ENCODE data around the gene ASB5. TPM values are rescaled to one million over a fixed set of nuclear protein-coding genes. Genes with fewer than 3 reads are reported as not detected.

The ASB5 gene
- total and polyA plus RNA-seq, 2 of the 8 experiments (the other 6 are each of a cell fraction or from before 2014, with no cell fraction given), result 0.02 TPM; not detected in 1

DNA sequence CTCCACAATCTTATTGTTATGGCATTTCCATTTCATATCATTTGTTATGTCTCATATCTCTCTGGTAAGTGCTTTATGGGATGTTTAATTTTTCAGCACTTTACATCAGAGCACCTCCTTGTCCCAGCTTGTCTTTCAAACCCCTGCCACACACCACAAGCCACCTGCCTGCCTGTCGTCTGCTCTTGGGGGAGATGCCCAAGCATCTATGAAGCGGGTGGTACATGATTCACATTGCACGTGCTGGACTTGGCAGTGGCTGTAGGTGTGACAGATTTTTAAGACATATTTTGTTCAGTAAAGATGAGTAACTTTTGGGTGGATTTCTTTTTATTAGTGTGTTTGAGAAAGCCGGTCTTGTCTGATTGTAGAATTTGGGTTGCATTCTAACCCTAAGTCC is 59.5 kb downstream of the ASB5 start:
- 94% methylated on average over 4 of the region's 4 CpGs; no CpG with 5 or more reads in 1 of the 2 experiments for WGBS, 2 experiments (ENCODE audit: extremely low coverage in 1 of 2, insufficient coverage in 1 of 2, insufficient read length in 1 of 2, insufficient replicate concordance in 2 of 2, low coverage in 1 of 2, low lambda C conversion rate in 2 of 2, missing lambda C conversion rate in 1 of 2)
- Histone ChIP-seq H3K27ac (ENCODE audit: low read depth, low read length) (no peak overlapping the region), H3K4me3 (ENCODE audit: extremely low read depth in 1 of 4, insufficient read depth in 2 of 4, low read depth in 3 of 4, low read length in 4 of 4) (no peak overlapping the region), H4K91ac (replicated peaks; ENCODE audit: insufficient read length, low read length) (no peak overlapping the region), H2AFZ (ENCODE audit: low read length) (no peak overlapping the region), H3K36me3 (ENCODE audit: control insufficient read depth in 2 of 4, insufficient read depth in 4 of 4, low read length in 3 of 4) (no peaks in the 10 kb centered on the region), H3K79me1 (ENCODE audit: low read depth, low read length) (no peaks in the 10 kb centered on the region), H2BK5ac (ENCODE audit: low read depth, low read length) (no peak overlapping the region), H3K4ac (replicated peaks; ENCODE audit: insufficient read length, low read depth, low read length) (no peak overlapping the region), H3K27me3 (replicated peaks in 1 of 4; ENCODE audit: control insufficient read depth in 3 of 4, extremely low read depth in 1 of 4, insufficient read depth in 3 of 4, low read length in 3 of 4) (no peaks in the 10 kb centered on the region), H2BK12ac (ENCODE audit: low read depth, low read length) (no peak overlapping the region), H2AK5ac (ENCODE audit: low read depth, low read length) (no peak overlapping the region), H3K4me2 (ENCODE audit: insufficient read depth in 1 of 2, low read depth in 2 of 2, low read length in 2 of 2) (no peak overlapping the region), H3K9me3 (ENCODE audit: insufficient read depth in 2 of 2, low read depth in 1 of 2, low read length in 1 of 2) (no peaks in the 10 kb centered on the region), H4K5ac (ENCODE audit: insufficient read length, low read depth, low read length) (no peak overlapping the region), H3K23ac (ENCODE audit: insufficient read length) (no peak overlapping the region), H4K20me1 (replicated peaks in 1 of 2; ENCODE audit: control insufficient read depth in 1 of 2, insufficient read depth in 2 of 2, low read length in 2 of 2) (no peaks in the 10 kb centered on the region), H3K9ac (replicated peaks in 1 of 4; ENCODE audit: extremely low read depth in 1 of 4, low read depth in 3 of 4, low read length in 3 of 4) (no peak overlapping the region), H3K56ac (replicated peaks; ENCODE audit: insufficient read length, low read depth, low read length) (no peak overlapping the region), H3K4me1 (replicated peaks in 1 of 4; ENCODE audit: control insufficient read depth in 3 of 4, insufficient read depth in 4 of 4, low read length in 3 of 4) (peaks cover 0 to 4% (median under 1%) of the 10 kb centered on the region in 4 experiments; a peak in 3 of 7 replicates), H4K8ac (ENCODE audit: extremely low read depth, insufficient read depth, low read length) (no peak overlapping the region), H3K18ac (ENCODE audit: extremely low read depth, low read length) (no peak overlapping the region), H2BK120ac (replicated peaks; ENCODE audit: low read depth, low read length) (no peak overlapping the region), H2BK20ac (ENCODE audit: low read length) (no peak overlapping the region), H2BK15ac (ENCODE audit: low read length) (no peak overlapping the region), H3K23me2 (ENCODE audit: low read depth, low read length) (no peaks in the 10 kb centered on the region; the same call in 1 of the 2 replicates), H3K79me2 (ENCODE audit: control insufficient read depth in 1 of 2, insufficient read depth in 2 of 2, low read length in 2 of 2) (no peaks in the 10 kb centered on the region), H3K14ac (ENCODE audit: insufficient read length) (no peak overlapping the region)
- FAIRE-seq, result no peak
- no peak for DNase-seq (ENCODE audit: low read depth in 1 of 2, low spot score in 2 of 2)
- CTCF ChIA-PET (ENCODE audit: partially characterized antibody), result no interaction called here
- POLR2A ChIA-PET (ENCODE audit: partially characterized antibody), result no interaction called here
- TF ChIP-seq CHD1 (IDR thresholded peaks at IDR 0.05; ENCODE audit: low read depth, low read length), result no peak

Data from H1 (cell line).